Measurements from ENCODE around the gene MED13L.
A peak's percentile ranks its signal among the peaks of the same experiment; 100 is the strongest.

MED13L gene

DNA sequence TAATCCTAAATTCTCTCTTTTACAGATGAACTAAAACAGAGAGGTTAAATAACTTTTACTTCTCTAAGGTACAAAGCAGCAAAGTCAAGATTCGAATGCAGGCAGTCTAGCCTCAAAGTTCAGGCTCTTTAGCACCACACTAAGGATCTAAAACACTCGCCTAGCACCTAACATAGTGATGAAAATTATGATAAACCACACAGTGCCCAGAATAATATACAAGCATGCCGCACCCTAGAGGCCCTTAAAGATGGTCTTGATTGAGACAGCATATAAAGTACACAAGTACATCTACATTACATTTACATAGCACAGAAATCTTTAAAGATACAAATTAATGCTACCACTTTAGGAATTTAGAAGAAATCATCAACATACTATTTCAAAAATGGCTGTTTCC is 207.0 kb downstream of the MED13L start:
- DNase-seq, result no peak

DNA sequence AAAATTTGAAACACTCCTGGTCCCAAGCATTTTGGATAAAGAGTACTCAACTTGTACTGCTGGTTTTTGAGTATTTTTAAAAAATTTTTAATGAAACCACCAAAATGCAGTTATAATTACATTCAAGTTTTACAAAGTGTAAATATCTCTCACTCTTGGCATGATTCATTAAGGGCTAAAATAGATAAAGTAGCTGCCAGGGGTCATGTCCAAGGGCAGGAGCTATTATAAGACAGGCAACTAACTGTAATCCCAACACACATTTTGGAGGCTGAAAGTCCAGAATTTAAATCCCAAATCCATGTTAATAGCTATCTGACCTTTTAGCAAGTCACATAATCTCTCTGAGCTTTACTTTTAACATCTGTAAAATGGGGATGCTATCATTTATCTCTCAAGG is 207.6 kb downstream of the MED13L start:
- no peak for DNase-seq

- DNase-seq, result no peak
These were observed 208.6 kb downstream of the MED13L start for GRCh38 chr12:116068853-116069252.

- no peak for DNase-seq
These were observed 209.1 kb downstream of the MED13L start for GRCh38 chr12:116068371-116068770.

- no peak for DNase-seq
These were observed 209.6 kb downstream of the MED13L start for GRCh38 chr12:116067892-116068291.

DNA sequence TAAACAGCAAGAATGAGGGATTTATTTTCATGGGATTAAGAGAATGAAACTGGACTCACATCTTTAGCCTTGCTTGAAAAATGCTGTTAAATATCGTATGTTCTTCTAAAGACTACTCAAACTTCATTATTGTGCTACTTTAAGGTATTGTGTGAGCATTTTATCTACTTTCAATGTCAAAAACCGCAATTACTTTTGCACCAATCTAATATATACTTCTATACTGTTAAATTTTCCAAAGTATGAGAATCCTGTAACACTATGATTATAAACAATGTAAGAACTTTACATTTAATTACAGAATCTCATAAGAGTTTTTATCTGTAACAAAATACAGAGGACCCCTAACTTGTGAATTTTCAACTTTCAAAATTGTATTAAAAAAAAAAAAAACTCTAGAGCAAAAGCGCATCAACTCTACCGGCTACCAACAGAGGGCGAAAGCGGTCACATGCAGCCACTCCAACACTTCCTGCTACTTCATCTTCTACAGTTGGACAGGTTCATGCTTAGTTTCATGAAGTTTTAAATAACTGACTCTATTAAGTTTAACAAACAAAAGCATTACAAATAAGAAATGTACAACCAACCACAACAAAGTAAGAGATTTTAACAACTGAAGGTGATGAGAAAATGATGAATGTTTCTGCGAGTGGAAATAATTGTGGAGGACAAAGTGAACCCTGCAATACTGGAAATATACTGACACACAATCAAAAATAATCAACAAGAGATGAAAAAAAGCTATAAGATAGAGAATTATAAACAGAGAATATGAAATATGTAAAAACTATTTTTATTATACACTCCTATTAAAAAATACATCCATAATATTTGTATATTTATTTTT is 210.9 kb downstream of the MED13L start:
- peak; percentile 59 for DNase-seq

GRCh38 chr12:116065606-116066005 is 211.9 kb downstream of the MED13L start:
- no peak for DNase-seq

DNA sequence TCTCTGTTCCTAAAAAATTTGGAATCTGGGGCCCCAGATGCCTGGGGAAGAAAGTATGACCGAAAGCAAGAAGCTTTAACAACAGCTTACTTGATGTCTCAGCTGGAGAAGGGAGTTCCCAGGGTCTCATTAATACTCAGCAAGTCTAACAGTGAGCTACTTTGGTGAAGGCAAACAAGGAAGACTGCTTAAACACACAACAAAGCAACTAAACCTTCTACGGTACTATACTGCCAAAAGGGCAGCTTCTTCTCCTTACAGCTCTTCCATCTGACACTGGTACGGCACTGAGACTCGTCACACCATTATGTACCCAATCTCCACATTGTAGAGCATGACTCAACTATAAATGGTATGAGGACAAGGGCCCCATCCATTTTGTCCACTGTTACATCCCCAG is 213.0 kb downstream of the MED13L start:
- DNase-seq, result no peak

DNA sequence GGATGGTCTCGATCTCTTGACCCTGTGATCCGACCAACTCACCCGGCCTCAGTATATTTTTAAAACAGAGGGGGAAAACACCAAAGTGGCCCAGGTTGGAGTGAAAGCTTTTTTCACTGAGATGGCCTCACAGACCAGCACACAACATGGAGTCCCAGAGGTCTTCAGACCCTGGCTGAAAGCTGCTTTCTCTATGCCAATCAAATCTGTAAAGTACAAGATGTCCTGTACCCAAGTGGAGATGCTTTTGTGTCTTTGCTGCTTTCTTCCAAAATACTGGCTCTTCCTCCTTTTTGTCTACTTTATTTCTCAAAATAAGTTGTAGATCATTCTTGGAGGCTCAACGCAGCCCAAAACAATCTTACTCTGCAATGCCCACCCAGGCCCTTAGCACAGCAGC is 214.8 kb downstream of the MED13L start:
- DNase-seq, result no peak

DNA sequence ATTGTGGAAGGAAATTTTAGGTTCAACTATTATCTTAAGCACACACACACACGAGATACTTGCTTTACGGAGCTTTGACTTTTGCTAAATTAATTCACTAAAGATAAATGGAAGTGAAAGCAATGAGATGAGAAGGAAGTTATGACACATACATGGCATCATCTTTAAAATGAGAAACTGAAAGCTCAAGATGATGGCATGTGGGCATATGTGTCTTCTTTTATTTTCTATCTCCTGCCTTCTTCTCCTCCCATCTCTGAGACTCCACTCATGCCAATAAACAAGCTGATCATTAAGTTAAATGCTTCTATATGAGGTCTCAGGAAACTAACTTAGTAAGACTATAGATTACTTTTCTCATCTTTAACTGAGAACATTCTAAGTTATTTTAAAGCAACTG is 216.7 kb downstream of the MED13L start:
- no peak for DNase-seq

DNA sequence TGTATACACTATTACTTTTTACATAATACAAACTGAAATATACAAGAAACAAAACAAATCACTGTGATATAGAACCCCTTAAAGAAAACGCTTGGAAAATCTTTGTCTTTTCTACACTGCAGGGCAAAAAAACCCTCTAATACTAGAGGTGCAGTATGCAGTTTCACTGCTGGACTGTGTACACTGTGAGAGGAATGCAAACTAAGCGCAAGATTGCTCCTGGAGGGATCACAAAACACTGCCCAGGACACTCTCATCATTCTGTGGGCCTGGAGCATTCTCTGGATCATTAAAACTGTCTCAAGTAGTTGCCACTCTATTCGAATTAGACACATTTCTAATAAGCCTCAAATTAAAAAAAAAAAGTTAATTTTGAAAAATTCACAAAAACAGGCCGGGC is 217.6 kb downstream of the MED13L start:
- DNase-seq, result no peak

DNA sequence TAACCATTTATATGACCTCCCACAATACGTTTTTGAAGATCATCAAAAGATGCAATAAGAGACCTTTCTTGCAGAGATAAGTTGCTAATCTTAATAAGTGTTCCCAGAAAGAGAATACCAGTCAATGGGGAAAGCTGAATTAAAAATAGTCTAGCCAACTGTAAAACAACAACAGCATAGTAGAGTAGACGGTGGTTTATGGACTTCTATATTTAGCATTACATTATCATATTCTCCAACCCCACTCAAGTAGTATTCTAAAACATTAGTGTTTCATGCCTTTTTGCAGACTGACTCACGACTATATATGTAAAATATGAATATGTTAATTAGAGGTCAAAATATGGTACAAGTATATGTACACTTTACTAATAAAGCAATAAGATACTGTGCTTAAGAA is 218.9 kb downstream of the MED13L start:
- DNase-seq, result no peak

DNA sequence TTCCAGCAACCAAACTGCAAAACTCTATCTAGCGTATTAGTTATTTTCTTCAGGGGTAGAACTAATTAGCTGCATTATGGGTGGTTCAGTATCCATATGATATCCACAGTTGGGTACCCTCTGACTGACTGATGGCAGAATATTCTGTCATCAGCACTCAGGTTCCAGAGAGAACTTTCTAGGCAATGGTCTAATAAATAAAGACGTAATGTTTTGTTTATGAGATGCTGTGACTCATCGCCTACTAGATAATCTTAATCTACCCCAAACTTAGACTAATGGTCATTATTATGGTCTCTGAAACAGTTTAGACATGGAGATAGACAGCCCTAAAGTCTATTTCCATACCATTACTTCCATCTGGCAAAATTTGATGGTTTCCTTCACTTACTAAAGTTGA is 220.1 kb downstream of the MED13L start:
- DNase-seq, result no peak

- DNase-seq, result no peak
These were observed 221.4 kb downstream of the MED13L start for GRCh38 chr12:116055895-116056607.

DNA sequence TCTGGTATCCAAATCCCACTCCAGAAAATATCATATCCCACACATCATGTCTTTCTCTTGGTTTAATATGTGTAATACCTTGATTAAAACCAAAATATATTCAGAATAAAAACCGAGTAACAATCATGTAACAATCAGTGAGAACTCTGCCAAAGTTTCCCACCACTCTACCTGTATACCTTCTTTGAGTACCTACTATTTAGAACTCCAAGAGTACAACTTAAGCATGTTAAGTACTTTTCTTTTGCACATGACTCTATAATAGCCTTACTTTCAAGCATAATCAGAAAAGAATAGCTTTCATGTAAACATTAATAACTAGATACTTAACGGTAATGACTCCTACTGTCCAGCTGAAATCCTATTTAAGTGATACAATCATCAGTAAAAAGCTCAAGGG is 223.2 kb downstream of the MED13L start:
- no peak for DNase-seq

- DNase-seq, result no peak
These were observed 223.9 kb downstream of the MED13L start for GRCh38 chr12:116053479-116054200.

DNA sequence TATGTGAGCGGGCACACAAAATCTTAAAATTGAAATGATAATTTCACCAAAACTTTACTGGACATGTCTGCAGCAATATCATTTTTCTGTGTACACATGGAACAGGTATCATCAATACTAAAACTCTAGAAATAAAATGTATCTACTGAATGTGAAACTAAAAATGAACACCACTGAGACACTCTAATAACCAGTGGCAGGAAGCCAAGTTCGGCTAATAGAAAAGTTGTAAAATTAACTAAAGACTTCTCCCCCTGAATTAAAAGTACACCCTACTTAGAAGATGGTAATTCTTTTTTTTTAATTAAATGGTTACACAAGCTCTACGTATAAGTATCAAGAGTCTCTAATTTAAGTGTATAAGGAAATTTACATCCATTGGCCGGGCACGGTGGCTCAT is 227.2 kb downstream of the MED13L start:
- DNase-seq, result no peak

DNA sequence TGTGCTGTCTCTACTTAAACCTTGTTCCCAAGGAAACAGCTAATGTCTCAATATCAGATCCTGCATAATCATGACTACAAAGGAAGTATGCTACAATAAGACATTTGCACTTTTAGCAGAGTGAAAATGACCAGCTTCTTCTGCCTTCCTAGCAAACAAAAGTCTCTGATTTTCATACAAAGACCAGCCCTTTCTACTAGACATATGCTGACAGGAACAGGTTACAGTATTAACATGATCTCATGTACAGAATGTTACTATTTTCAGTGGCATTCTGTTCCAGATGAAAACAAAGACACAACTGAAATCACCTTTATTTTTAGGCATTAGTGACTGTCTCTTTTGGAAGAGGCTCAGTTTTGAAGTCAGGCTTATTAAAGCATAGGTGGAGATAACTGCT is 228.6 kb downstream of the MED13L start:
- no peak for DNase-seq

DNA sequence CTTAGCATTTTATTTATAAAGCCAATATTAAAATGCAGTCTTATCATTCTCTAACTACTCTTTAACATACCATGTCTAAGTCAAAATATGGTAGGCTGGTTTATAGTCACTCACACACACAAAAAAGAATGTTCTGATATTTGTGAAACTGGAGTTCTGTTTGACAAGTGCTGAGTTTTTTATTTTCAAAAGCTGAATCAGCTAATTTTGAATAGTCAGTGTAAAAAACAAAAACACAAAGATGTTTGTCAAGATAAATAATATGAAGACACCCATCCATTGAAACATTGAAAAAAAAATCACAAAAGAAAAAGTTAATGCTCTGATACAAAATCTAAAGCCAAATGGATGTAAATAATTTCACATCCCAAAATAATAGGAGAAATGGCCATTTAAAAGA is 231.5 kb downstream of the MED13L start:
- no peak for DNase-seq

- no peak for DNase-seq
These were observed 232.3 kb downstream of the MED13L start for GRCh38 chr12:116045150-116045549.

- DNase-seq, result no peak
These were observed 233.6 kb downstream of the MED13L start for GRCh38 chr12:116043659-116044535.

DNA sequence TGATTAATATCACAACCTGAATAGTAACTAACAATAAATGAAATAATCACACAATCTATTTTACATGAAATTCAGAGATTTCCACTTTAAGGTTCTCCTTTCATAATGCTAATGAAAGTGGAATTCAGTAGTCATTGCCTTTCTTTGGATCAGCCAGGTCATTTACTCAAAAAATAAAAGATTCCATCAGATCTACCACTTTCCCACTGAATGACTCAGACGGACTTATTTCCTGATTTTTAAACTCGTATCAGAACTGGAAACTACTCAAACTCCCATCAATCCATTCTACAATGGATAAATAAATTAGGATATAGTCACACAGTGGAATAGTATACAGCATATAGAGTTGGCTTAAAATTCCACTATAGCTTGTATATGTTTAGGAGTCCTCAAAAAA is 237.1 kb downstream of the MED13L start:
- DNase-seq, result no peak

- no peak for DNase-seq
These were observed 238.4 kb downstream of the MED13L start for GRCh38 chr12:116039081-116039480.

Measured in activated naive CD4-positive, alpha-beta T cell treated with anti-CD3 and anti-CD28 coated beads, Interleukin-2, amount 50 U/mL, for 16 hours (primary cell).